Osteoblast (primary cell): Measurements from ENCODE around the gene NPFFR2. TPM values are rescaled to one million over a fixed set of nuclear protein-coding genes. Genes with fewer than 3 reads are reported as not detected.

Experiments used
- DNase-seq: peaks from one replicate; pipeline ENCODE4 v3.0.0; 2011; ENCODE audit warnings: low spot score, mixed read lengths; ENCODE audit not compliant: insufficient read length; ENCODE audit errors: missing footprints
- H2AFZ ChIP-seq: 2 replicates; pipeline ENCODE4 v1.6.0; 2011; ENCODE audit warnings: mild to moderate bottlenecking, low read length
- H3K27ac ChIP-seq: 2 replicates; pipeline ENCODE4 v1.5.1; 2011; ENCODE audit warnings: mild to moderate bottlenecking, low read depth, low read length, moderate library complexity
- H3K27me3 ChIP-seq: 2 replicates; pipeline ENCODE4 v1.6.0; 2012; ENCODE audit warnings: mild to moderate bottlenecking, control low read depth, inconsistent platforms, low read length, moderate library complexity; ENCODE audit not compliant: insufficient read depth
- H3K36me3 ChIP-seq: 2 replicates; pipeline ENCODE4 v1.5.1; 2011; ENCODE audit warnings: mild to moderate bottlenecking, low read length, control low read depth, moderate library complexity; ENCODE audit not compliant: insufficient read depth
- H3K4me1 ChIP-seq: 2 replicates; pipeline ENCODE4 v1.5.1; 2011; ENCODE audit warnings: mild to moderate bottlenecking, low read length, control low read depth, moderate library complexity; ENCODE audit not compliant: insufficient read depth
- H3K4me2 ChIP-seq: 2 replicates; pipeline ENCODE4 v1.6.0; 2011; ENCODE audit warnings: mild to moderate bottlenecking, low read length; ENCODE audit not compliant: insufficient read depth
- H3K4me3 ChIP-seq: fragments of 200-600 bp; sonication (generic); 3 replicates; pipeline ENCODE4 v1.5.1; 2012; ENCODE audit warnings: mild to moderate bottlenecking, low read length, inconsistent platforms; ENCODE audit not compliant: insufficient read depth
- H3K79me2 ChIP-seq: 2 replicates; pipeline ENCODE4 v1.6.0; 2012; ENCODE audit warnings: mild to moderate bottlenecking, low read length, control low read depth, inconsistent platforms; ENCODE audit not compliant: insufficient read depth
- H3K9me3 ChIP-seq: 2 replicates; pipeline ENCODE4 v1.5.1; 2011; ENCODE audit warnings: low read depth, low read length, control low read depth
- H4K20me1 ChIP-seq: 2 replicates; pipeline ENCODE4 v1.6.0; 2012; ENCODE audit warnings: mild to moderate bottlenecking, low read length, control low read depth; ENCODE audit not compliant: insufficient read depth
- CTCF ChIP-seq: IDR thresholded peaks from 2 replicates; pipeline ENCODE4 v1.5.1; 2011; ENCODE audit warnings: mild to moderate bottlenecking, low read depth, low read length, moderate library complexity; ENCODE audit errors: extremely low read depth
- total RNA-seq: library from RNA; depleted of rRNA; stranded (reverse); fragments of >200 nt; gene quantifications from 2 replicates; pipeline ENCODE4 v1.2.3, GENCODE V29; 2012

Gene NPFFR2
- total RNA-seq, 1 donor = not detected

DNA sequence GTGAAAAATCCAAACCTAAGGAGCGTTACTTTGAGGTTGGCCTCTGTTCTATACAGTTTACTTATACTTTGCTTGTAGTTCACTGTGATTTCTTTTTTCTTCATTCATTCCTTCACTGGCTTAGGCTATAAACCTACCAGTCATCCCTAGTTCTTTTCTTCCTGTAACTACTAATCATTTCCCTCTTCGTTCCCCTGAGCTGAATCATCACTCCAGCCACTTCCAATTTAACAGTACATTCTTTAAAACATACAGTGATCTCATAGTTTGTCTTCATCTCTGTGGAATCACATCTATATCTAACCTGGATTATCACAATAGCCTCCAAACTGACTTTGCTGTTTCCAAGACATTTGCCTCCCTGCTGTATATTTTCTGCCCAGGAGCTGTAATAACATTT lies 25.2 kb upstream of the NPFFR2 start:
- Histone ChIP-seq H3K79me2 (no peaks in the 10 kb centered on the region), H3K27ac (no peak overlapping the region), H3K36me3 (no peaks in the 10 kb centered on the region), H3K9me3 (no peaks in the 10 kb centered on the region), H3K4me3 (no peak overlapping the region), H3K27me3 (no peaks in the 10 kb centered on the region), H4K20me1 (no peaks in the 10 kb centered on the region), H3K4me2 (no peak overlapping the region), H2AFZ (no peak overlapping the region), H3K4me1 (no peaks in the 10 kb centered on the region)
- TF ChIP-seq CTCF = no peak
- DNase-seq = no peak

GRCh38 chr4:72011906-72012305 lies 19.9 kb upstream of the NPFFR2 start:
- TF ChIP-seq CTCF = no peak
- H3K4me1 ChIP-seq = no peaks in the 10 kb centered on the region
- H3K27ac ChIP-seq = no peak overlapping the region
- no peaks in the 10 kb centered on the region for H3K36me3 ChIP-seq
- H3K27me3 ChIP-seq = no peaks in the 10 kb centered on the region
- H3K4me3 ChIP-seq = no peak overlapping the region
- no peaks in the 10 kb centered on the region for H3K9me3 ChIP-seq
- no peak overlapping the region for H3K4me2 ChIP-seq
- DNase-seq = no peak
- no peaks in the 10 kb centered on the region for H3K79me2 ChIP-seq
- no peak overlapping the region for H2AFZ ChIP-seq
- H4K20me1 ChIP-seq = no peaks in the 10 kb centered on the region

GRCh38 chr4:72016011-72016410 lies 15.8 kb upstream of the NPFFR2 start:
- no peak for DNase-seq

DNA sequence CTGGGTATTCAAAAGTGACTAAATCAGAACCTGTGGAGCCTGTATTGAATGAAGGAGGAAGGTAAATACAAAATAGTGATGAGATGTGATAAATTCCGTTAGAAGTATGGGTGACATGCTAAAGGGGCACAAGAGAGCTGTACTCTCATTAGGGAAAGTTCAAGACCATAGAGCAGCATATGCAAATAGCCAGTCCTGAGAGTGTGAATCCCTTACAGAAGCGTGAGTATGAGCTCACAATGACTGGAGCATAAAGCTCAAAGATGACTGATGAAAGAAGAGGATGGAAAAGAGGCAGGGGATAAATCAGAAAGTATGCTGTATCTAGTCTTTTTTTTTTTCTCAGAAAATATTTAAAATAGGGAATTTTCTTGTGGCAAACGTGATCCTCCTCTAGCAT lies 12.1 kb upstream of the NPFFR2 start:
- no peak overlapping the region for H3K4me2 ChIP-seq
- H3K36me3 ChIP-seq = no peaks in the 10 kb centered on the region
- H3K4me1 ChIP-seq = no peaks in the 10 kb centered on the region
- H4K20me1 ChIP-seq = no peaks in the 10 kb centered on the region
- H3K27me3 ChIP-seq = no peaks in the 10 kb centered on the region
- TF ChIP-seq CTCF = no peak
- H3K79me2 ChIP-seq = no peaks in the 10 kb centered on the region
- no peak overlapping the region for H3K27ac ChIP-seq
- DNase-seq = no peak
- H2AFZ ChIP-seq = no peak overlapping the region
- no peak overlapping the region for H3K4me3 ChIP-seq
- no peaks in the 10 kb centered on the region for H3K9me3 ChIP-seq

More at GRCh38 chr4:72016011-72016410, 15.8 kb upstream of the NPFFR2 start:
- Histone ChIP-seq H3K27me3 (no peaks in the 10 kb centered on the region), H3K79me2 (no peaks in the 10 kb centered on the region), H2AFZ (no peak overlapping the region), H3K27ac (no peak overlapping the region), H3K9me3 (no peaks in the 10 kb centered on the region), H3K36me3 (no peaks in the 10 kb centered on the region), H3K4me1 (no peaks in the 10 kb centered on the region), H3K4me2 (no peak overlapping the region), H4K20me1 (no peaks in the 10 kb centered on the region), H3K4me3 (no peak overlapping the region)
- TF ChIP-seq CTCF = no peak
